GM12801 (cell line): ENCODE results near the gene ENOX1.

ENCODE experiments used
- CTCF ChIP-seq: IDR thresholded peaks from one replicate; pipeline ENCODE4 v1.5.1; 2011; ENCODE audit warnings: control low read depth; ENCODE audit not compliant: insufficient read length; ENCODE audit errors: extremely low read depth

Gene ENOX1

DNA sequence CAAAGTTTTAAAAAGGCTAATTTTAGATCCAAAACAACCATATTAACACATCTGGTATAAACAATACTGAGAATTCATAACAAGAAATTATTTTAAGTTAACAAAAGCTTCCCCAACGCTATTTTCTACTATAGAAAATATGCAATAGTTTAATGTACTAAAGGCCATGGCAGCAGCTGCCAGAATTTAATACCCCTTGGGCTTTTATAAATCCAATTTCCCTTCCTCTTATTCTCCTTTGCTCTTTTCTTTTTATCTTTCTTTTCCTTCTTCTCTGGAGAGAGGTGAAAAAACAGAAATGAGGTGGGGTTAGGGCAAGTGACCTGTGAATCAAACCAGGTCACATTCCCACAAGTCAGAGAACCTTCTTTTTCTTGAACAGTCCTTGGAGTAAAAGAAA is 58.9 kb downstream of the ENOX1 start:
- no peak for TF ChIP-seq CTCF

- no peak for TF ChIP-seq CTCF
Observed at GRCh38 chr13:43725460-43725859, 61.3 kb downstream of the ENOX1 start.

DNA sequence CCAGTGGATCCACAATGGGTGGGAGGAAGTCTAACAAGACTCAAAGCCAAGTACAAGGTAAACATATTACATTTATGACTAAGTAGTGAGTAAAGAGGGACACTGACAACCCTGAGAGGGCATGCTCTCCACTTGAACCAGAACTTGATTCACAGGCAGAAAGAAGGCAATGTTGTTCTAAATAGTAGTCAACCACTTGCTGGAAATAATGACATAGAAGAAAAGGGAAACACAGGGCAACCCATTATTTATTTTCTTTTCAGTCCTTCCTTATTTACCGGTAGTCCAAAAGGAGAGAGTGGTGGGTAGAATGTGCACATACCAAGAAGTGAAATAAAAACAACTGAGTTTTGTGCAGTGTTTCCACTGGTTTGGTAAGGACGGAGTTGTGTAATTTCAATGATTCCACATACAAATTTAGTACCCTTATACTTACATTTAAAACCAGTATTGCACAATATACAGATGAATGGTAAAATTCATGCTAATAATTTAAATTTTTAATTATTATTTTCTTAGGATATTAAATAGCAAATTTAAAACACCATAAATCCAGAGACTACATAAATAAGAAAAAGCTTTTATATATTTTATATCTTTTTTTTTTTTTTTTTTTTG is 65.9 kb downstream of the ENOX1 start:
- TF ChIP-seq CTCF, result no peak

- no peak for TF ChIP-seq CTCF
Observed at GRCh38 chr13:43698758-43699157, 88.0 kb downstream of the ENOX1 start.

DNA sequence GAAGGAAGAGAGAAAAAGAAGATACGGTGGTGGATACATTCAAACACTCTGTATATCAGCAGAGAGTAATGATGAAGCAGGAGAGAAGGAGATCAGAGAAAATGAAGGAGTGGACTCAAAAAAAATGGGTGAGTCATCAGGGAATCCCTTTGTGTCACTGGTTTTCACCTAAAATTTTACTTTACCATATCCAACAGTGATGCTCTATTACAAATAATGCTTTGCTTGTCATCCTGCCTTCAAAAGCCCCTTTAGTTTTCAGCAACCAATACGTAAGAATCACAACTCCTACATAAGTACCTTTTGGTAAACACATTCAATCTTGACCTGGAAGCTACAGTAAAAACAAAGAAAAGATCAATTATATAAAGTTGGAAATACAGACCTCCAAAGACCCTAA is 88.8 kb downstream of the ENOX1 start:
- no peak for TF ChIP-seq CTCF

DNA sequence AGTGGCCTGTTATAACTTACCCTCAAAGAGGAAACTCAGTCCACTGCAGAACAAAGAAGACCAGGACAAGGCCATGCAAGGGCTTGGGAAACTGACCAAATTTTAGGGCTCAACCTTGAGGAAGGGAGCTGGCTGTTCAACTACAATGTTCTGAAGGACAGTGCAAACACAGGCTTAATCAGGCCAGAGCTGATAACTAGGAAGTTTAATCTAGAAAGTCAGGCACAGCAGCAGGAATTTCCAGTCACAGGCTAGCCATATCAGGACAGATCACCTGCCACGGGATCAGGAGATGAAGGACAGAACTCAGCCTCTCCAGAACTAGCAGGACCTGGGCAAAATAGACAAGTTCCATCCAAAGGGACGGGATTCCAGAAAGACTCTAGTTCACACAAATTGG is 89.4 kb downstream of the ENOX1 start:
- no peak for TF ChIP-seq CTCF

- no peak for TF ChIP-seq CTCF
Observed at GRCh38 chr13:43694146-43694664, 92.6 kb downstream of the ENOX1 start.
